ENCODE results near the gene SKA2. TPM values are rescaled to one million over a fixed set of nuclear protein-coding genes. Genes with fewer than 3 reads are reported as not detected.

The SKA2 gene
- 78.1 and 79.6 TPM in 2 replicates for total RNA-seq
- 12.2 and 12.9 TPM in 2 replicates for polyA plus RNA-seq
- 27.1 and 33.0 TPM in 2 replicates for polyA plus RNA-seq (2011; cell fraction: cytosol; rRNA removed)
- 6.1 and 7.9 TPM in 2 replicates for polyA plus RNA-seq (2011; cell fraction: nucleus; rRNA removed)
- polyA plus RNA-seq (2012), result 72.1 and 125 TPM in 2 replicates
- polyA minus RNA-seq, result 15.2 and 18.4 TPM in 2 replicates
- 22.7 TPM for polyA minus RNA-seq (2011; cell fraction: cytosol; rRNA and poly(A)+ RNA removed)
- polyA minus RNA-seq (2011; cell fraction: nucleus; rRNA and poly(A)+ RNA removed), result 12.1 and 16.6 TPM in 2 replicates
- percentile 86 among the genes with signal in this experiment for Bru-seq, nascent RNA
- percentile 85 among the genes with signal in this experiment for BruChase-seq, experiment 1, labeled RNA remaining after a 6-hour chase
- BruChase-seq, experiment 2, labeled RNA remaining after a 2-hour chase, result percentile 74 among the genes with signal in this experiment
- long read RNA-seq, transcript SKA2-201 (4 exons, 2,798 nt), result major isoform, 84 of 204 reads
- long read RNA-seq, transcript SKA2-209 (4 exons, 570 nt), result minor isoform, 5 of 204 reads
- long read RNA-seq, transcript SKA2-206 (3 exons, 595 nt), result minor isoform, 73 of 204 reads
- long read RNA-seq, transcript SKA2-208 (2 exons, 533 nt), result minor isoform, 21 of 204 reads
- long read RNA-seq, partial matches to known transcripts, result 0 of 204 reads
- long read RNA-seq, other reads (novel, unspliced or antisense), result 11 of 204 reads

DNA sequence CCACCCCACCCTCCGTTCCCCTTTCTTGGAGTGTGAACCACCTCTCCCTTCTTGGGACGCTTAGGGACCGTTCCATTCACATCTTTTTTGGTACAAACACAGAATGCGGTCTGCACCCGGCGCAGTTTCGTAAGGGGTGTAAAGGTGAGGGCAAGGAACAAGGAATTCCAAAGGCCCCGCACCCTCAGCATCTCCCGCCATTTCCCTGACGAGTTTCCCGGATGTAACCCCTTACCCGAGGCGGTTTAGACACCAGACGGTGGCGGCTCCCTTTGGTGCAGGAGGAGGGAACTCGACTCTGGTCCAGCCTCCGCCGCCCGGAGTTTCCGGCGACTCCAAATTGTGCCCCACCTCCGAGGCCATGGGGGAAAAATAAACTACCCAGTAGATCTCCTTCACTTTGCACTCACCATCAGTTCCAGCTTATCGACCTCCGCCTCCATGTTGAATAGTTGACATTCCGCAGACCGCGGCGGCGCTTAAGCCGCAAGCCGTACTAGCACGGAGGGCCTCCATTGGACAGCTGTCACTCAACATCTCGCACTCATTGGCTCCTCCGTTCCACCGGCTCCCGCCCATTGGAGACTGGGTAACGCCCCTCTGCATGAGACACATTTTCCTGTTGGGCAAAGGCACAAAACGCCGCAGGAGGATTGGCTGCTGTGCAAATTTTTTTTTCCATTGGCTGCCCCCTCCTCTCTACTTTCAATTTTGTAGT is at the start of gene SKA2:
Gene SKA2 (minus strand): TSS at position 466 of the 718 bp plus-strand sequence. CDS start 23 bp downstream, at position 443.
- FAIRE-seq (peak; percentile 100), DNase-seq (ENCODE audit: low read depth, low spot score) (no peak)
- H3K27me3 ChIP-seq (ENCODE audit: control insufficient read depth in 2 of 2, insufficient read depth in 2 of 2, low read length in 2 of 2), result no peaks in the 10 kb centered on the region
- dilution Hi-C loops (cut with MboI; ENCODE audit: extremely low pct_ligation_motif_present, low sequenced_read_pairs) (no loop called here), intact Hi-C loops (cut with micrococcal nuclease) (loop anchor here (1.0 to 10.0 kb wide), 6 partner anchors 49 to 638 kb away; partner anchors contain the start of genes CLTC, PTRH2, TRIM37 and VMP1)
- TSS peak; percentile 41 for BruUV-seq (replicated peaks)
- peak within 1 kb of the TSS; percentile 96 for H3K9ac ChIP-seq (replicated peaks; ENCODE audit: extremely low read depth, insufficient read depth, low read length)
- ChIA-PET CTCF (interaction anchor here (0.8 to 2.3 kb wide), 6 partner anchors 9 to 48 kb away, joined by 3 to 9 read pairs (median 6); partner anchors contain the start of gene TRIM37), POLR2A (interaction anchor here (0.6 to 1.6 kb wide), 4 partner anchors 48 to 1415 kb away, joined by 3 to 9 read pairs (median 4); partner anchors contain the start of gene TRIM37)
- H3K4me1 ChIP-seq (ENCODE audit: control insufficient read depth, extremely low read depth, insufficient read depth, low read length), result peaks cover 45% of the 10 kb centered on the region
- no peaks in the 10 kb centered on the region for H3K36me3 ChIP-seq (ENCODE audit: control insufficient read depth in 2 of 2, extremely low read depth in 1 of 2, insufficient read depth in 2 of 2, low read length in 2 of 2)
- peak within 1 kb of the TSS; percentile 36 for H2AFZ ChIP-seq (ENCODE audit: low read depth, low read length)
- no peaks in the 10 kb centered on the region for H3K9me3 ChIP-seq (replicated peaks; ENCODE audit: control insufficient read depth, insufficient read depth, low read length)
- peak within 1 kb of the TSS; percentile 67 to 97 (median 93) for H3K4me3 ChIP-seq (replicated peaks in 1 of 3; ENCODE audit: insufficient read depth in 1 of 3, low read depth in 1 of 3, low read length in 3 of 3)
- H3K9me1 ChIP-seq (replicated peaks; ENCODE audit: control insufficient read depth, extremely low read depth, insufficient read depth, low read length), result no peaks in the 10 kb centered on the region
- H4K20me1 ChIP-seq (replicated peaks; ENCODE audit: control insufficient read depth, extremely low read depth, insufficient read depth, low read length), result no peaks in the 10 kb centered on the region
- peak; percentile 28 for TF ChIP-seq MAX (IDR thresholded peaks at IDR 0.05; ENCODE audit: insufficient read depth, insufficient read length)
- peak; percentile 69 for TF ChIP-seq EZH2 (IDR thresholded peaks at IDR 0.05; ENCODE audit: borderline replicate concordance, low read depth, low read length, severe bottlenecking)
- no peak for TF ChIP-seq POLR2A (IDR thresholded peaks at IDR 0.05; ENCODE audit: low read depth, low read length)
- H3K4me2 ChIP-seq (ENCODE audit: insufficient read depth, low read length), result peak within 1 kb of the TSS; percentile 96
- H3K27ac ChIP-seq (ENCODE audit: insufficient read depth, low read depth, low read length), result peak within 1 kb of the TSS; percentile 79
- H3K79me2 ChIP-seq (ENCODE audit: control insufficient read depth, insufficient read depth, low read length), result peaks cover 89% of the 10 kb centered on the region

- Histone ChIP-seq H3K27me3 (ENCODE audit: control insufficient read depth in 2 of 2, insufficient read depth in 2 of 2, low read length in 2 of 2) (no peaks in the 10 kb centered on the region), H3K27ac (ENCODE audit: insufficient read depth, low read depth, low read length) (no peak overlapping the region), H3K4me1 (ENCODE audit: control insufficient read depth, extremely low read depth, insufficient read depth, low read length) (no peaks in the 10 kb centered on the region), H2AFZ (ENCODE audit: low read depth, low read length) (no peak overlapping the region), H3K9me1 (replicated peaks; ENCODE audit: control insufficient read depth, extremely low read depth, insufficient read depth, low read length) (no peaks in the 10 kb centered on the region), H3K4me3 (replicated peaks in 1 of 3; ENCODE audit: insufficient read depth in 1 of 3, low read depth in 1 of 3, low read length in 3 of 3) (no peak overlapping the region), H3K4me2 (ENCODE audit: insufficient read depth, low read length) (no peak overlapping the region), H3K9ac (replicated peaks; ENCODE audit: extremely low read depth, insufficient read depth, low read length) (no peak overlapping the region), H3K9me3 (replicated peaks; ENCODE audit: control insufficient read depth, insufficient read depth, low read length) (no peaks in the 10 kb centered on the region), H3K36me3 (ENCODE audit: control insufficient read depth in 2 of 2, extremely low read depth in 1 of 2, insufficient read depth in 2 of 2, low read length in 2 of 2) (peaks cover 3% of the 10 kb centered on the region in 2 experiments), H4K20me1 (replicated peaks; ENCODE audit: control insufficient read depth, extremely low read depth, insufficient read depth, low read length) (no peaks in the 10 kb centered on the region), H3K79me2 (ENCODE audit: control insufficient read depth, insufficient read depth, low read length) (no peaks in the 10 kb centered on the region)
- no TSS peak for BruUV-seq (replicated peaks)
- dilution Hi-C loops (cut with MboI; ENCODE audit: extremely low pct_ligation_motif_present, low sequenced_read_pairs), result no loop called here
- POLR2A ChIA-PET, result no interaction called here
- CTCF ChIA-PET, result no interaction called here
- intact Hi-C loops (cut with micrococcal nuclease), result no loop called here
- no peak for FAIRE-seq
- DNase-seq (ENCODE audit: low read depth, low spot score), result no peak
- TF ChIP-seq POLR2AphosphoS5 (IDR thresholded peaks at IDR 0.05; ENCODE audit: insufficient read depth, low read depth, low read length) (no peak), MYC (IDR thresholded peaks at IDR 0.05; ENCODE audit: low read depth, low read length) (no peak), JUN (IDR thresholded peaks at IDR 0.05; ENCODE audit: borderline replicate concordance, insufficient read depth, insufficient read length, low read depth) (no peak), FOS (IDR thresholded peaks at IDR 0.05; ENCODE audit: borderline replicate concordance, insufficient read depth, low read length) (no peak), EZH2 (IDR thresholded peaks at IDR 0.05; ENCODE audit: borderline replicate concordance, low read depth, low read length, severe bottlenecking) (no peak), MAX (IDR thresholded peaks at IDR 0.05; ENCODE audit: insufficient read depth, insufficient read length) (no peak), GATA2 (IDR thresholded peaks at IDR 0.05; ENCODE audit: insufficient read depth, insufficient read length, low read depth, low read length) (no peak), POLR2A (IDR thresholded peaks at IDR 0.05; ENCODE audit: low read depth, low read length) (no peak)
- TF ChIP-seq, protein P1, sequence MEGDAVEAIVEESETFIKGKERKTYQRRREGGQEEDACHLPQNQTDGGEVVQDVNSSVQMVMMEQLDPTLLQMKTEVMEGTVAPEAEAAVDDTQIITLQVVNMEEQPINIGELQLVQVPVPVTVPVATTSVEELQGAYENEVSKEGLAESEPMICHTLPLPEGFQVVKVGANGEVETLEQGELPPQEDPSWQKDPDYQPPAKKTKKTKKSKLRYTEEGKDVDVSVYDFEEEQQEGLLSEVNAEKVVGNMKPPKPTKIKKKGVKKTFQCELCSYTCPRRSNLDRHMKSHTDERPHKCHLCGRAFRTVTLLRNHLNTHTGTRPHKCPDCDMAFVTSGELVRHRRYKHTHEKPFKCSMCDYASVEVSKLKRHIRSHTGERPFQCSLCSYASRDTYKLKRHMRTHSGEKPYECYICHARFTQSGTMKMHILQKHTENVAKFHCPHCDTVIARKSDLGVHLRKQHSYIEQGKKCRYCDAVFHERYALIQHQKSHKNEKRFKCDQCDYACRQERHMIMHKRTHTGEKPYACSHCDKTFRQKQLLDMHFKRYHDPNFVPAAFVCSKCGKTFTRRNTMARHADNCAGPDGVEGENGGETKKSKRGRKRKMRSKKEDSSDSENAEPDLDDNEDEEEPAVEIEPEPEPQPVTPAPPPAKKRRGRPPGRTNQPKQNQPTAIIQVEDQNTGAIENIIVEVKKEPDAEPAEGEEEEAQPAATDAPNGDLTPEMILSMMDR (IDR thresholded peaks at IDR 0.05; ENCODE audit: extremely low read depth in 1 of 2, insufficient read depth in 1 of 2, low read depth in 1 of 2, low read length in 2 of 2), result no peak
These were observed 47.3 kb upstream of the SKA2 start for GRCh38 chr17:59202320-59202719.
